ENCODE measurements around the gene CDH6.

The CDH6 gene

GRCh38 chr5:31193116-31193515, 370 bp upstream of the CDH6 start:
- POLR2A ChIA-PET = no interaction called here
- no peak for DNase-seq (ENCODE audit: low read depth, low spot score)
- CTCF ChIA-PET = interaction anchor here (0.6 to 5.4 kb wide), 2 partner anchors 8 to 12 kb away, joined by 3 to 21 read pairs; no protein-coding TSS in a partner anchor

GRCh38 chr5:31194468-31194813, 955 bp downstream of the CDH6 start:
- peak overlapping the region; percentile 61 for H3K4me3 ChIP-seq (ENCODE audit: low read depth, low read length)
- CTCF ChIA-PET = interaction anchor here (1.2 to 5.4 kb wide), 2 partner anchors 9 to 38 kb away, joined by 4 to 21 read pairs; no protein-coding TSS in a partner anchor
- DNase-seq (ENCODE audit: low read depth, low spot score) = no peak
- TF ChIP-seq CTCF (IDR thresholded peaks at IDR 0.05; ENCODE audit: insufficient read depth, low read length, missing control alignments) = no peak
- POLR2A ChIA-PET = no interaction called here

More at GRCh38 chr5:31193116-31193515, 370 bp upstream of the CDH6 start:
- peak overlapping the region; percentile 61 for H3K4me3 ChIP-seq (ENCODE audit: low read depth, low read length)
- TF ChIP-seq CTCF (IDR thresholded peaks at IDR 0.05; ENCODE audit: insufficient read depth, low read length, missing control alignments) = no peak

- TF ChIP-seq CTCF (IDR thresholded peaks at IDR 0.05; ENCODE audit: insufficient read depth, low read length, missing control alignments) = no peak
- ChIA-PET POLR2A (no interaction called here), CTCF (interaction anchor here (1.2 to 5.4 kb wide), 2 partner anchors 10 to 37 kb away, joined by 4 to 21 read pairs; no protein-coding TSS in a partner anchor)
- peak overlapping the region; percentile 61 for H3K4me3 ChIP-seq (ENCODE audit: low read depth, low read length)
- no peak for DNase-seq (ENCODE audit: low read depth, low spot score)
Observed at GRCh38 chr5:31194892-31195555, 1.5 kb downstream of the CDH6 start.

- CTCF ChIA-PET = interaction anchor here (0.9 to 5.4 kb wide), 3 partner anchors 11 to 231 kb away, joined by 3 to 21 read pairs (median 4); no protein-coding TSS in a partner anchor
- POLR2A ChIA-PET = no interaction called here
- H3K4me3 ChIP-seq (ENCODE audit: low read depth, low read length) = no peak overlapping the region
- no peak for DNase-seq (ENCODE audit: low read depth, low spot score)
- no peak for TF ChIP-seq CTCF (IDR thresholded peaks at IDR 0.05; ENCODE audit: insufficient read depth, low read length, missing control alignments)
Observed at GRCh38 chr5:31196309-31196708, 2.8 kb downstream of the CDH6 start.

- CTCF ChIA-PET = no interaction called here
Observed at GRCh38 chr5:31197183-31197582, 3.7 kb downstream of the CDH6 start.

GRCh38 chr5:31204958-31205357, 11.5 kb downstream of the CDH6 start:
- no peak for DNase-seq (ENCODE audit: low read depth, low spot score)
- TF ChIP-seq CTCF (IDR thresholded peaks at IDR 0.05; ENCODE audit: insufficient read depth, low read length, missing control alignments) = no peak
- ChIA-PET POLR2A (no interaction called here), CTCF (no interaction called here)
- H3K4me3 ChIP-seq (ENCODE audit: low read depth, low read length) = no peak overlapping the region

More at GRCh38 chr5:31197183-31197582, 3.7 kb downstream of the CDH6 start:
- POLR2A ChIA-PET = no interaction called here
- DNase-seq (ENCODE audit: low read depth, low spot score) = no peak
- no peak for TF ChIP-seq CTCF (IDR thresholded peaks at IDR 0.05; ENCODE audit: insufficient read depth, low read length, missing control alignments)
- no peak overlapping the region for H3K4me3 ChIP-seq (ENCODE audit: low read depth, low read length)

All from AG04449 (cell line).